ENCODE data around the gene METTL16. TPM values are rescaled to one million over a fixed set of nuclear protein-coding genes. Genes with fewer than 3 reads are reported as not detected.

Gene METTL16
- total and polyA plus RNA-seq, 2 of the 8 experiments (the other 6 are each of a cell fraction or from before 2014, with no cell fraction given) = 22.8 to 59.4 TPM

DNA sequence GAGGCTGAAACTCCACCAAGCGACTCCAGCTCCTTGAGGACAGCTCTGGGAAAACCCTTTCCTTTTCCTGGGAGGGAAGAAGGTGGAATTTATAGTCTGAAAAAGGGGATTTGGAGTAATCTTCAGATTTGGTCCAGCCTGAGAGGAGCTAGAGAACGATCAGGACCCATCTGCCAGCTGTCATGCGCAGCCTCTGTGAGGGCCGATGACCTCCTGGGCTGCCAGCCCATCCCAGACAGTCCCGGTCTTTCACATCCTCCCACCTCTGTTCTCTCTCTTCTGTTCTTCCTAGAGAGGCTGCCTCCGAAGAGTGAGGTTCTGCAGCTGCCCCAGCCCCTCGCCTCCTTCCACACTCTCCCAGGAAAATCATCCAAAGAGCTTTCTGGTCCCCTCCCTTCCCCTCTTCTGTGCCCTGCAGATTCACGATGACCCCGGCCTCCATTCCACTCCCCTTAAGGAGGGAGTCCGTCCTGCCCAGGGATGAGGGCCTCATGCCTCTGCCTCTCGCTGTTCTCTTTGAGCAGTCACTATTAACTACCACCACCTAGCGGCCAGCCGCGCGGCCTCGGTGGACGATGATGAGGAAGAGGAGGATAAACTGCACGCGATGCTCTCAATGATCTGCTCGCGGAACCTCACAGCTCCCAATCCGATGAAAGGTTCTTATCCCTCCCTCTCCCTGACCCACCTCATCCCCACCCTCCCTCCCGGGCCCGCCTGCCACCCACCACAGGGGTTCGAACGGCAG, 144.8 kb downstream of the METTL16 start:
- H3K36me3 ChIP-seq (ENCODE audit: control insufficient read depth in 2 of 4, insufficient read depth in 4 of 4, low read length in 3 of 4) = peaks cover 0 to 10% (median 7%) of the 10 kb centered on the region in 4 experiments; a peak in 4 of 8 replicates
- H3K27ac ChIP-seq (ENCODE audit: low read depth, low read length) = no peak overlapping the region
- no peak overlapping the region; the same call in 1 of the 2 replicates for H4K8ac ChIP-seq (ENCODE audit: extremely low read depth, insufficient read depth, low read length)
- WGBS, 2 experiments (ENCODE audit: extremely low coverage in 1 of 2, insufficient coverage in 1 of 2, insufficient read length in 1 of 2, insufficient replicate concordance in 2 of 2, low coverage in 1 of 2, low lambda C conversion rate in 2 of 2, missing lambda C conversion rate in 1 of 2) = 69% methylated on average over 19 of the region's 26 CpGs; no CpG with 5 or more reads in 1 of the 2 experiments
- no peak overlapping the region for H3K9ac ChIP-seq (replicated peaks in 1 of 4; ENCODE audit: extremely low read depth in 1 of 4, low read depth in 3 of 4, low read length in 3 of 4)
- no peak overlapping the region for H4K5ac ChIP-seq (ENCODE audit: insufficient read length, low read depth, low read length)
- no peaks in the 10 kb centered on the region for H3K9me3 ChIP-seq (ENCODE audit: insufficient read depth in 2 of 2, low read depth in 1 of 2, low read length in 1 of 2)
- no peak overlapping the region for H3K4me2 ChIP-seq (ENCODE audit: insufficient read depth in 1 of 2, low read depth in 2 of 2, low read length in 2 of 2)
- no peaks in the 10 kb centered on the region for H3K79me1 ChIP-seq (ENCODE audit: low read depth, low read length)
- H3K23me2 ChIP-seq (ENCODE audit: low read depth, low read length) = no peaks in the 10 kb centered on the region
- no peak overlapping the region for H3K18ac ChIP-seq (ENCODE audit: extremely low read depth, low read length)
- H2BK12ac ChIP-seq (ENCODE audit: low read depth, low read length) = no peak overlapping the region
- DNase-seq (ENCODE audit: low read depth in 1 of 2, low spot score in 2 of 2) = peak in 1 of 2 experiments; percentile 85
- H4K91ac ChIP-seq (replicated peaks; ENCODE audit: insufficient read length, low read length) = no peak overlapping the region
- H2BK120ac ChIP-seq (replicated peaks; ENCODE audit: low read depth, low read length) = no peak overlapping the region
- H2BK5ac ChIP-seq (ENCODE audit: low read depth, low read length) = no peak overlapping the region
- H2AFZ ChIP-seq (ENCODE audit: low read length) = no peak overlapping the region
- H3K23ac ChIP-seq (ENCODE audit: insufficient read length) = no peak overlapping the region
- no peak overlapping the region for H2BK20ac ChIP-seq (ENCODE audit: low read length)
- no peak overlapping the region for H3K4ac ChIP-seq (replicated peaks; ENCODE audit: insufficient read length, low read depth, low read length)
- CTCF ChIA-PET (ENCODE audit: partially characterized antibody) = interaction anchor here (0.6 to 13.4 kb wide), 14 partner anchors 9 to 385 kb away, joined by 3 to 209 read pairs (median 5); no protein-coding TSS in a partner anchor
- H3K14ac ChIP-seq (ENCODE audit: insufficient read length) = no peak overlapping the region
- no peak overlapping the region for H2AK5ac ChIP-seq (ENCODE audit: low read depth, low read length)
- TF ChIP-seq, protein P1, sequence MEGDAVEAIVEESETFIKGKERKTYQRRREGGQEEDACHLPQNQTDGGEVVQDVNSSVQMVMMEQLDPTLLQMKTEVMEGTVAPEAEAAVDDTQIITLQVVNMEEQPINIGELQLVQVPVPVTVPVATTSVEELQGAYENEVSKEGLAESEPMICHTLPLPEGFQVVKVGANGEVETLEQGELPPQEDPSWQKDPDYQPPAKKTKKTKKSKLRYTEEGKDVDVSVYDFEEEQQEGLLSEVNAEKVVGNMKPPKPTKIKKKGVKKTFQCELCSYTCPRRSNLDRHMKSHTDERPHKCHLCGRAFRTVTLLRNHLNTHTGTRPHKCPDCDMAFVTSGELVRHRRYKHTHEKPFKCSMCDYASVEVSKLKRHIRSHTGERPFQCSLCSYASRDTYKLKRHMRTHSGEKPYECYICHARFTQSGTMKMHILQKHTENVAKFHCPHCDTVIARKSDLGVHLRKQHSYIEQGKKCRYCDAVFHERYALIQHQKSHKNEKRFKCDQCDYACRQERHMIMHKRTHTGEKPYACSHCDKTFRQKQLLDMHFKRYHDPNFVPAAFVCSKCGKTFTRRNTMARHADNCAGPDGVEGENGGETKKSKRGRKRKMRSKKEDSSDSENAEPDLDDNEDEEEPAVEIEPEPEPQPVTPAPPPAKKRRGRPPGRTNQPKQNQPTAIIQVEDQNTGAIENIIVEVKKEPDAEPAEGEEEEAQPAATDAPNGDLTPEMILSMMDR (IDR thresholded peaks at IDR 0.05; ENCODE audit: control extremely low read depth in 1 of 3, insufficient read depth in 1 of 3, low read depth in 1 of 3, low read length in 3 of 3) = peak; percentile 51 to 76 (median 70)
- TF ChIP-seq RAD21 (IDR thresholded peaks at IDR 0.05 in 1 of 2, conservative IDR thresholded peaks at IDR 0.05 in 1 of 2; ENCODE audit: low read depth in 2 of 2, low read length in 2 of 2) (peak; percentile 62 to 68), GABPA (IDR thresholded peaks at IDR 0.05; ENCODE audit: borderline replicate concordance, insufficient read depth, low read length) (no peak)
- POLR2A ChIA-PET (ENCODE audit: partially characterized antibody) = interaction anchor here (0.5 to 5.7 kb wide), 12 partner anchors 8 to 344 kb away, joined by 3 to 34 read pairs (median 4); partner anchors contain the start of genes MNT, SGSM2, SMG6 and SRR
- H3K79me2 ChIP-seq (ENCODE audit: control insufficient read depth in 1 of 2, insufficient read depth in 2 of 2, low read length in 2 of 2) = no peaks in the 10 kb centered on the region
- peaks cover 0 to 12% (median 5%) of the 10 kb centered on the region in 4 experiments; a peak in 4 of 7 replicates for H3K4me1 ChIP-seq (replicated peaks in 1 of 4; ENCODE audit: control insufficient read depth in 3 of 4, insufficient read depth in 4 of 4, low read length in 3 of 4)
- peaks cover 0 to 2% of the 10 kb centered on the region in 2 experiments for H4K20me1 ChIP-seq (replicated peaks in 1 of 2; ENCODE audit: control insufficient read depth in 1 of 2, insufficient read depth in 2 of 2, low read length in 2 of 2)
- no peak for FAIRE-seq
- no peak overlapping the region for H2BK15ac ChIP-seq (ENCODE audit: low read length)
- H3K4me3 ChIP-seq (ENCODE audit: extremely low read depth in 1 of 4, insufficient read depth in 2 of 4, low read depth in 3 of 4, low read length in 4 of 4) = no peak overlapping the region
- no peak overlapping the region for H3K56ac ChIP-seq (replicated peaks; ENCODE audit: insufficient read length, low read depth, low read length)
- H3K27me3 ChIP-seq (replicated peaks in 1 of 4; ENCODE audit: control insufficient read depth in 3 of 4, extremely low read depth in 1 of 4, insufficient read depth in 3 of 4, low read length in 3 of 4) = no peaks in the 10 kb centered on the region
